ENCODE data around the gene HMCES.

HMCES gene

DNA sequence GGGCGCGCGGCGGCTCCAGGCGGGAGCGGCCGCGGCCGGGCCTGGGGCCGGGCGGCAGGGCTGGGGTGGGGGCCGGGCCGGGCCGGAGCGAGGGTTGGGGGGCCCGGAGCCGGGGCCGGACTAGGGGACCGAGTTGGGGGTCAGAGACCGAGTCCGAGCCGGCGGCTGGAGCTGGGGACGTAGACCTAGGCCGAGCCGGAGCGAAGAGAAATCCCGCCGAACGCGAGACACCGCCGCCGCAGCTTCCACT is 37.3 kb downstream of the HMCES start:
- TF ChIP-seq, protein P1, sequence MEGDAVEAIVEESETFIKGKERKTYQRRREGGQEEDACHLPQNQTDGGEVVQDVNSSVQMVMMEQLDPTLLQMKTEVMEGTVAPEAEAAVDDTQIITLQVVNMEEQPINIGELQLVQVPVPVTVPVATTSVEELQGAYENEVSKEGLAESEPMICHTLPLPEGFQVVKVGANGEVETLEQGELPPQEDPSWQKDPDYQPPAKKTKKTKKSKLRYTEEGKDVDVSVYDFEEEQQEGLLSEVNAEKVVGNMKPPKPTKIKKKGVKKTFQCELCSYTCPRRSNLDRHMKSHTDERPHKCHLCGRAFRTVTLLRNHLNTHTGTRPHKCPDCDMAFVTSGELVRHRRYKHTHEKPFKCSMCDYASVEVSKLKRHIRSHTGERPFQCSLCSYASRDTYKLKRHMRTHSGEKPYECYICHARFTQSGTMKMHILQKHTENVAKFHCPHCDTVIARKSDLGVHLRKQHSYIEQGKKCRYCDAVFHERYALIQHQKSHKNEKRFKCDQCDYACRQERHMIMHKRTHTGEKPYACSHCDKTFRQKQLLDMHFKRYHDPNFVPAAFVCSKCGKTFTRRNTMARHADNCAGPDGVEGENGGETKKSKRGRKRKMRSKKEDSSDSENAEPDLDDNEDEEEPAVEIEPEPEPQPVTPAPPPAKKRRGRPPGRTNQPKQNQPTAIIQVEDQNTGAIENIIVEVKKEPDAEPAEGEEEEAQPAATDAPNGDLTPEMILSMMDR (conservative IDR thresholded peaks at IDR 0.05; ENCODE audit: low read depth, low read length), result no peak
- H3K4me3 ChIP-seq (ENCODE audit: low read depth, low read length), result peak overlapping the region; percentile 81
- no peak for DNase-seq (ENCODE audit: low read depth)

GRCh38 chr3:129316248-129317013 is 37.8 kb downstream of the HMCES start:
- H3K4me3 ChIP-seq (ENCODE audit: low read depth, low read length), result peak overlapping the region; percentile 81
- TF ChIP-seq, protein P1 (conservative IDR thresholded peaks at IDR 0.05; ENCODE audit: low read depth, low read length), result peak; percentile 45
- peak; percentile 88 for DNase-seq (ENCODE audit: low read depth)

- H3K4me3 ChIP-seq (ENCODE audit: low read depth, low read length), result peak overlapping the region; percentile 81
- no peak for DNase-seq (ENCODE audit: low read depth)
- TF ChIP-seq, protein P1 (conservative IDR thresholded peaks at IDR 0.05; ENCODE audit: low read depth, low read length), result no peak
Observed at GRCh38 chr3:129317014-129317771, 38.5 kb downstream of the HMCES start.

DNA sequence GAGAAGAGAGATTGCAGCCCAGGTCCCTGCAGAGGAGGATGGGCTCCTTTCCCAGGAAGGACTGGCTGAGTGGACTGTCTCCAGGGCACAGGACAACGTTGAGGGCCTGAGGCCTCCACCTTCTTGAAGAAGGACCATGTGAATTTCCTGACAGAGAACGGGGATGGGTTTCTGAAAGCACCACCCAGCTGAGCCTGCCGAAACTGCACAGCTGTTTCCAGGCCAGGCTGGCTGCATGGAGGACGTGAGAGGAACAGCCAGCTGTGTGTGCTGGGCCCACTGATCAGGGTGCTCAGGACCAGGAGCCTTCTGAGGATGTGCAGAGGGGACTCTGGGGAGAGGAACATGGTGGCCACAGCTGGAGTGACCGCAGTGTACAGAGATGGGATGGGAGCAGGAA is 39.2 kb downstream of the HMCES start:
- no peak overlapping the region for H3K4me3 ChIP-seq (ENCODE audit: low read depth, low read length)
- DNase-seq (ENCODE audit: low read depth), result no peak
- TF ChIP-seq, protein P1 (conservative IDR thresholded peaks at IDR 0.05; ENCODE audit: low read depth, low read length), result no peak

DNA sequence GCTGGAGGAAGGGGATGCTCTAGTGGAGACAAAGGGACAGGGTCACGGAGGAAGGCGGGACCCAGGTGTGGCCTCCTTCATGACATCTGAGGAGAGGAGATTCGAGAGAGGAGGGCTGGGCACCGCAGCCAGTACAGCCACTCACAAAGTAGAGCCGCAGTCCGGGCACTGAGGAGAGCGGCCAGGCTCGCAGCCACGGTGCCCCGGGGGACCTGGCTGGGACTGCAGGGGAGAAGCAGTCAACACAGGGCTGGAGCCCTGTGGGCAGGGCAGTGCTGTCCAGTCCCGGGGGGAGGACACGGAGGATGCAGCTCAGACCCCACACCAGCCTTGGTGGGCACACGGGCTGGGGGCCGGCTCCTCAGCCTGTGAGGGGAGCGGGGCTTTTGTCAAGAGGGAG is 40.3 kb downstream of the HMCES start:
- H3K4me3 ChIP-seq (ENCODE audit: low read depth, low read length), result no peak overlapping the region
- TF ChIP-seq, protein P1 (conservative IDR thresholded peaks at IDR 0.05; ENCODE audit: low read depth, low read length), result no peak
- DNase-seq (ENCODE audit: low read depth), result no peak

DNA sequence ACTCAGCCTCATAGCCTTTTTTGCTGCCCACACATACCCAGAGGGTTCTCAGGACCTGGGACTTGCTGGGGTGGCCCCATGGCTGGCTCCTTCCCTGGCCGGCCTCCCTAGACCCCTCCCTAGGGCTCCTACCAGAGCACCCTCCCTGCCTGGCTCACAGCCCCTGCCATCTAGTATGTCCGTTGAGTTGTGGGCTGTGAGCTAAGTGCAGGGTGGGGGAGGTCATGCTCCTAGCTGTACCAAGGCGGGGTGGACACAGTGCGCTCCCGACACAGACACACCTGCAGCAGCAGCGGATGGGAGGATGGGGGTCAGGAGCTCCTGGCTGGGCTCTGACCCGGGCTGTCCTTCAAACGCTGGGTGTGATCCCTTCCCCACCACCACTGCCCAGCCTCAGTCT is 41.6 kb downstream of the HMCES start:
- H3K4me3 ChIP-seq (ENCODE audit: low read depth, low read length), result no peak overlapping the region
- DNase-seq (ENCODE audit: low read depth), result no peak
- TF ChIP-seq, protein P1 (conservative IDR thresholded peaks at IDR 0.05; ENCODE audit: low read depth, low read length), result no peak

Data from choroid plexus epithelial cell (primary cell).